Breast epithelium (tissue), 3 donors: Measurements from ENCODE around the gene CASP5.

Source experiments
- CTCF ChIP-seq, 3 donors: fragments of 450-650 bp; IDR thresholded peaks; one replicate each; pipeline ENCODE4 v1.5.1; 2016 to 2017; ENCODE audit warnings: antibody characterized with exemption in 3 of 3, mild to moderate bottlenecking in 3 of 3, moderate library complexity in 3 of 3
- POLR2A ChIP-seq: fragments of 450-650 bp; IDR thresholded peaks from one replicate; pipeline ENCODE4 v1.6.1; 2016; ENCODE audit warnings: antibody characterized with exemption, mild to moderate bottlenecking, moderate library complexity
- POLR2AphosphoS5 ChIP-seq, 3 donors: sonication (generic); formaldehyde crosslinking; IDR thresholded peaks; one replicate each; pipeline ENCODE4 v1.6.1; 2017; ENCODE audit warnings: antibody characterized with exemption in 3 of 3

- TF ChIP-seq POLR2A (no peak), CTCF (IDR thresholded peaks at IDR 0.05) (no peak), POLR2AphosphoS5 (IDR thresholded peaks at IDR 0.05) (no peak)
Measured at GRCh38 chr11:105003151-105003550, 19.8 kb downstream of the CASP5 start.
